ENCODE data around the gene KRTAP10-2.
"Not testable (repeated sequence)": the region's sequence is repeated elsewhere in the genome, so short reads cannot be mapped to it uniquely, and the experiment has no call there.

DNA sequence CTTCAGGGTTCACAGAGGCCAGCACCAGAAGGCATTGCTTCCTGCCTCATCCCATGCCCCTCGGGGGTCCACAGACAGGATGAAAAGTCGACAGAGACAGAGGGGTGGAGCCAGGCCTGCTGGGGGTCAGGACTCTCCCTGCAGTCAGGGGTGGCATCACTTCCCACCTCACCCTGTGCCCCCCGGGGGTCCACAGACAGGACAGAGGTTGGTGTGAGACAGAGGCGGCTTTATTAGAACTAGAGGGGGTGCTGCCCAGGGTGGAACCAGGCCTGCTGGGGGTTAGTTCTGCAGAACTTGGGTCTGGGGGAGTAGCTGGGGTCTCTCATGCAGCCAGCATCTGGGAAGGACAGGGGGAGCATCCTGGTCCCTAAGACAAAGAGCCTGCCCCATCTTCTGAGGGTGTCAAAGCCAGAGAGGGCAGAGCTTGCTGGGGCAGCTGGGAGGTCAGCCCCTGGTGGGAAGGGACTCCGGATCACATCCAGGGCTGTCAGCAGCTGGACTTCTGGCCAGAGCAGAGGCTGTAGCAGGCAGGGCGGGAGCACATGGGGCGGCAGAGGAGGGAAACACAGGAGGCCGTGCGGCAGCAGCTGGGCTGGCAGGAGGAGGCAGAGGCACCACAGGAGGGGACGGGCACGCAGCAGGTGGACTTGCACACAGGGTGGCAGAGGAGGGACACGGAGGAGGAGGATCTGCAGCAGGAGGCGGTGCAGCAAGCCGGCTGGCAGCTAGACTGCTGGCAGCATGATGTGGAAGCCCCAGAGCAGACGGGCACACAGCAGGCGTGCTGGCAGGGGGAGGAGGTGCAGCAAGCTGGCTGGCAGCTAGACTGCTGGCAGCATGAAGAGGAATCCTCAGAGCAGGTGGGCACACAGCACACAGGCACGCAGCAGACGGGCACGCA, 39.8 kb upstream of the KRTAP10-2 start:
- TF ChIP-seq CTCF (conservative IDR thresholded peaks at IDR 0.05; ENCODE audit: low read length); EZH2phosphoT487 (IDR thresholded peaks at IDR 0.05; ENCODE audit: borderline replicate concordance, low read depth, low read length): not testable (repeated sequence)
